IMR-90 (cell line): ENCODE measurements around the gene CDH13. TPM values are rescaled to one million over a fixed set of nuclear protein-coding genes. Genes with fewer than 3 reads are reported as not detected.

Experiments used
- ATAC-seq: fragments of 200-7000 bp; cut with Tn5 transposase; 2 replicates; pipeline ENCODE4 v1.9.1; 2020; ENCODE audit warnings: low read depth, mild to moderate bottlenecking, moderate library complexity
- BruUV-seq: library from RNA; stranded (reverse); fragments of 400-500 nt; replicated peaks from 2 replicates; lab custom pipeline; 2021; lab: Mats Ljungman, UMichigan
- CTCF ChIA-PET: fragments of 300-600 bp; formaldehyde crosslinking; extraction: SDS; loops from one replicate; lab custom pipeline; 2021; ENCODE audit warnings: antibody characterized with exemption; lab: Yijun Ruan, JAX
- POLR2A ChIA-PET: fragments of 300-600 bp; sonication (Branson Sonifier 250); formaldehyde crosslinking; loops from one replicate; lab custom pipeline; 2022; ENCODE audit warnings: antibody characterized with exemption; ENCODE audit not compliant: unreplicated experiment; lab: Charles Lee
- DNase-seq: peaks from one replicate; pipeline ENCODE4 v3.0.0; 2013
- H2AFZ ChIP-seq: replicated peaks from 2 replicates; pipeline ENCODE3; 2013; ENCODE audit warnings: low read length, mild to moderate bottlenecking; ENCODE audit not compliant: poor library complexity
- H2AK5ac ChIP-seq: 2 replicates; pipeline ENCODE4 v1.6.1; 2013; ENCODE audit warnings: low read depth, low read length, inconsistent platforms
- H2AK9ac ChIP-seq: replicated peaks from 2 replicates; pipeline ENCODE3; 2013; ENCODE audit warnings: mild to moderate bottlenecking, low read depth, low read length, moderate library complexity; ENCODE audit not compliant: poor library complexity
- H2BK120ac ChIP-seq: 2 replicates; pipeline ENCODE4 v1.6.1; 2013; ENCODE audit warnings: low read depth, low read length, inconsistent platforms
- H2BK15ac ChIP-seq: 3 replicates; pipeline ENCODE4 v1.6.1; 2013; ENCODE audit warnings: low read depth, low read length, inconsistent platforms
- H2BK20ac ChIP-seq: 2 replicates; pipeline ENCODE4 v1.6.1; 2013; ENCODE audit warnings: low read depth, mild to moderate bottlenecking, inconsistent platforms, low read length, moderate library complexity
- H2BK5ac ChIP-seq: 2 replicates; pipeline ENCODE4 v1.6.1; 2013; ENCODE audit warnings: mild to moderate bottlenecking, low read depth, low read length, inconsistent platforms; ENCODE audit not compliant: poor library complexity, severe bottlenecking
- H3K14ac ChIP-seq: replicated peaks from 2 replicates; pipeline ENCODE4 v1.6.1; 2013; ENCODE audit warnings: low read depth, low read length, inconsistent platforms
- H3K18ac ChIP-seq: 2 replicates; pipeline ENCODE4 v1.6.1; 2013; ENCODE audit warnings: low read depth, low read length, control low read depth
- H3K23ac ChIP-seq: 2 replicates; pipeline ENCODE4 v1.6.1; 2013; ENCODE audit warnings: low read depth, low read length, inconsistent platforms
- H3K27ac ChIP-seq: 2 replicates; pipeline ENCODE4 v1.5.1; 2013; ENCODE audit warnings: mild to moderate bottlenecking, control low read depth, low read length; ENCODE audit not compliant: insufficient read depth
- H3K27me3 ChIP-seq: 2 replicates; pipeline ENCODE4 v1.6.1; 2013; ENCODE audit warnings: low read length; ENCODE audit not compliant: control insufficient read depth, insufficient read depth
- H3K36me3 ChIP-seq: 2 replicates; pipeline ENCODE4 v1.6.1; 2013; ENCODE audit warnings: low read length, mixed read lengths; ENCODE audit not compliant: control insufficient read depth, insufficient read depth
- H3K4ac ChIP-seq: 2 replicates; pipeline ENCODE4 v1.6.1; 2013; ENCODE audit warnings: low read depth, low read length, inconsistent platforms
- H3K4me1 ChIP-seq: 2 replicates; pipeline ENCODE4 v1.6.1; 2013; ENCODE audit warnings: low read length, mixed read lengths; ENCODE audit not compliant: control insufficient read depth, insufficient read depth
- H3K4me2 ChIP-seq: 2 replicates; pipeline ENCODE4 v1.6.1; 2013; ENCODE audit warnings: low read depth, mild to moderate bottlenecking, control low read depth, low read length, moderate library complexity
- H3K4me3 ChIP-seq: 2 replicates; pipeline ENCODE4 v1.5.1; 2013; ENCODE audit warnings: low read depth, mild to moderate bottlenecking, control low read depth, low read length, moderate library complexity; ENCODE audit not compliant: insufficient read depth
- H3K56ac ChIP-seq: 2 replicates; pipeline ENCODE4 v1.6.1; 2013; ENCODE audit warnings: low read length, inconsistent platforms; ENCODE audit not compliant: insufficient read depth; ENCODE audit errors: extremely low read depth
- H3K79me1 ChIP-seq, 2 experiments: 2 replicates each; pipeline ENCODE4 v1.6.1; 2013; ENCODE audit warnings: low read length in 2 of 2, inconsistent platforms in 1 of 2, low read depth in 1 of 2
- H3K9ac ChIP-seq: 2 replicates; pipeline ENCODE4 v1.6.1; 2013; ENCODE audit warnings: low read depth, low read length, control low read depth
- H3K9me1 ChIP-seq: 2 replicates; pipeline ENCODE4 v1.6.1; 2013; ENCODE audit warnings: low read length, inconsistent platforms; ENCODE audit not compliant: insufficient read depth
- H3K9me3 ChIP-seq: 2 replicates; pipeline ENCODE4 v1.6.1; 2013; ENCODE audit warnings: low read length; ENCODE audit not compliant: control insufficient read depth, insufficient read depth
- H4K20me1 ChIP-seq: 2 replicates; pipeline ENCODE4 v1.6.1; 2013; ENCODE audit warnings: low read length, inconsistent platforms; ENCODE audit not compliant: insufficient read depth
- H4K5ac ChIP-seq: 2 replicates; pipeline ENCODE4 v1.6.1; 2013; ENCODE audit warnings: mild to moderate bottlenecking, low read depth, low read length, control low read depth
- H4K8ac ChIP-seq, 2 experiments: 2 replicates each; pipeline ENCODE4 v1.6.1; 2013; ENCODE audit warnings: low read depth in 2 of 2, low read length in 2 of 2, control low read depth in 1 of 2, inconsistent platforms in 1 of 2
- H4K91ac ChIP-seq: 2 replicates; pipeline ENCODE4 v1.6.1; 2013; ENCODE audit warnings: low read depth, low read length, inconsistent platforms; ENCODE audit not compliant: insufficient read depth
- BHLHE40 ChIP-seq: fragments of 150-350 bp; IDR thresholded peaks from 2 replicates; pipeline ENCODE4 v1.6.1; 2016; ENCODE audit warnings: mild to moderate bottlenecking, low read depth, low read length
- CEBPB ChIP-seq: IDR thresholded peaks from 2 replicates; pipeline ENCODE4 v1.6.1; 2012; ENCODE audit warnings: low read depth, low read length, improper control_type of control experiment
- CHD1 ChIP-seq: IDR thresholded peaks from 2 replicates; pipeline ENCODE4 v1.6.1; 2012; ENCODE audit warnings: low read depth, low read length, improper control_type of control experiment
- FOS ChIP-seq: fragments of 150-350 bp; IDR thresholded peaks from 2 replicates; pipeline ENCODE4 v1.6.1; 2016; ENCODE audit warnings: low read depth, low read length
- MAFK ChIP-seq: IDR thresholded peaks from 2 replicates; pipeline ENCODE4 v1.6.1; 2012; ENCODE audit warnings: low read depth, low read length, improper control_type of control experiment
- MAZ ChIP-seq: IDR thresholded peaks from 2 replicates; pipeline ENCODE4 v1.6.1; 2012; ENCODE audit warnings: low read depth, mild to moderate bottlenecking, low read length, improper control_type of control experiment, moderate library complexity, borderline replicate concordance
- MXI1 ChIP-seq: IDR thresholded peaks from 2 replicates; pipeline ENCODE4 v1.6.1; 2012; ENCODE audit warnings: low read depth, mild to moderate bottlenecking, low read length, moderate library complexity, borderline replicate concordance
- SMC3 ChIP-seq: fragments of 150-350 bp; IDR thresholded peaks from 2 replicates; pipeline ENCODE4 v1.6.1; 2016; ENCODE audit warnings: low read depth, mild to moderate bottlenecking, antibody characterized with exemption, low read length, moderate library complexity
- WGBS, 2 experiments: methylation state at CpG; one replicate each; pipeline versions ENCODE4 v1.1.5 to v1.1.7; 2013; ENCODE audit warnings: missing lambda C conversion rate in 2 of 2; ENCODE audit not compliant: insufficient read length in 1 of 2; ENCODE audit errors: extremely low coverage in 2 of 2; 5-methylcytosine and 5-hydroxymethylcytosine counted together
- dilution Hi-C: fragments of 300-500 bp; cut with HindIII; formaldehyde crosslinking; loops from one replicate; pipeline ENCODE4 v1.14.3; 2018; ENCODE audit warnings: low sequenced_read_pairs; ENCODE audit not compliant: unreplicated experiment
- in situ Hi-C: fragments of 300-500 bp; cut with MboI; formaldehyde crosslinking; loops from 3 replicates; pipeline ENCODE4 v1.14.3; 2019; ENCODE audit warnings: low sequenced_read_pairs, inconsistent platforms, mixed read lengths
- intact Hi-C: fragments of 100-400 bp; cut with micrococcal nuclease; formaldehyde crosslinking; loops from 2 replicates; pipeline ENCODE4 v1.10.0; 2022
- polyA plus RNA-seq, 3 experiments: library from polyadenylated mRNA; depleted of rRNA; stranded (reverse); fragments of >200 nt; gene quantifications; 2 replicates each; pipeline ENCODE4 v1.2.3, GENCODE V29; 2012; ENCODE audit warnings: low replicate concordance in 1 of 3
- total RNA-seq: library from RNA; depleted of rRNA; stranded (reverse); fragments of >200 nt; gene quantifications from 2 replicates; pipeline ENCODE4 v1.2.3, GENCODE V29; 2012
- TF ChIP-seq, protein P1 (sequence below): fragments of 150-350 bp; IDR thresholded peaks from 2 replicates; pipeline ENCODE4 v1.6.1; 2016; ENCODE audit warnings: low read depth, mild to moderate bottlenecking, low read length, moderate library complexity, borderline replicate concordance
- TF ChIP-seq, protein P2 (sequence below): conservative IDR thresholded peaks from 2 replicates; pipeline ENCODE4 v1.5.1; 2012; ENCODE audit warnings: mild to moderate bottlenecking, low read depth, low read length, improper control_type of control experiment

The CDH13 gene
- total and polyA plus RNA-seq, 2 of the 4 experiments (the other 2 are of a cell fraction) = 61.6 to 74.7 TPM

DNA sequence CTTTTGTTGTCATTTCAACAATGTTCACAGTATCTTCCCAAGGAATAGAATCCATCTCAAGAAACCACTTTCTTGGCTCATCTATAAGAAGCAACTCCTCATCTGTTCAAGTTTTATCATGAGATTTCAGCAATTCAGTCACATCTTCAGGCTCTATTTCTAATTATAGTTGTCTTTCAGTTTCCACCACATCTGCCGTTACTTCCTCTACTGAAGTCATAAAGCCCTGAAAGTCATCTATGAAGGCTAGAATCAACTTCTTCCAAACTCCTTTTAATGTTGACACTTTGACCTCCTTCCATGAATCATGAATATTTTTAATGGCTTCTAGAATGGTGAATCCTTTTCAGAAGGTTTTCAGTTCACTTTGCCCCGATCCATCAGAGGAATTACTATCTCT lies 102.1 kb downstream of the CDH13 start:
- no peak overlapping the region for H2AFZ ChIP-seq
- no peak overlapping the region for H3K4me2 ChIP-seq
- no peak overlapping the region for H2BK15ac ChIP-seq
- H3K14ac ChIP-seq = no peak overlapping the region
- dilution Hi-C loops = no loop called here
- CTCF ChIA-PET = interaction anchor here (0.6 kb wide), 1 partner anchor 66 kb away, joined by 3 read pairs; no protein-coding TSS in a partner anchor
- no peak overlapping the region for H2AK9ac ChIP-seq
- H2BK120ac ChIP-seq = no peak overlapping the region
- DNase-seq (no peak), ATAC-seq (no peak)
- H2BK5ac ChIP-seq = no peak overlapping the region
- H3K36me3 ChIP-seq = no peaks in the 10 kb centered on the region
- WGBS, 2 experiments = no CpG with 5 or more reads among the region's 2 CpGs
- peaks cover 6 to 14% of the 10 kb centered on the region in 2 experiments; a peak in 3 of 4 replicates for H3K79me1 ChIP-seq
- H2BK20ac ChIP-seq = no peak overlapping the region
- H3K9ac ChIP-seq = no peak overlapping the region
- H3K9me1 ChIP-seq = 0 out of 2 replicates have a peak, but pooled peaks cover 3% of the 10 kb centered on the region
- H3K27ac ChIP-seq = no peak overlapping the region
- H3K56ac ChIP-seq = no peak overlapping the region
- H3K4ac ChIP-seq = no peak overlapping the region
- in situ Hi-C loops = no loop called here
- H4K8ac ChIP-seq = no peak overlapping the region
- intact Hi-C loops = no loop called here
- H2AK5ac ChIP-seq = no peak overlapping the region
- H3K27me3 ChIP-seq = no peaks in the 10 kb centered on the region
- H4K5ac ChIP-seq = no peak overlapping the region
- POLR2A ChIA-PET = no interaction called here
- no peak overlapping the region for H3K4me3 ChIP-seq
- no peak overlapping the region for H3K18ac ChIP-seq
- no peak overlapping the region for H3K23ac ChIP-seq
- no peak overlapping the region for H4K91ac ChIP-seq
- H3K4me1 ChIP-seq = no peaks in the 10 kb centered on the region
- TF ChIP-seq MXI1 (no peak), SMC3 (no peak), MAFK (no peak), BHLHE40 (no peak), FOS (no peak), CHD1 (no peak), MAZ (no peak), CEBPB (no peak)
- TF ChIP-seq, protein P1, sequence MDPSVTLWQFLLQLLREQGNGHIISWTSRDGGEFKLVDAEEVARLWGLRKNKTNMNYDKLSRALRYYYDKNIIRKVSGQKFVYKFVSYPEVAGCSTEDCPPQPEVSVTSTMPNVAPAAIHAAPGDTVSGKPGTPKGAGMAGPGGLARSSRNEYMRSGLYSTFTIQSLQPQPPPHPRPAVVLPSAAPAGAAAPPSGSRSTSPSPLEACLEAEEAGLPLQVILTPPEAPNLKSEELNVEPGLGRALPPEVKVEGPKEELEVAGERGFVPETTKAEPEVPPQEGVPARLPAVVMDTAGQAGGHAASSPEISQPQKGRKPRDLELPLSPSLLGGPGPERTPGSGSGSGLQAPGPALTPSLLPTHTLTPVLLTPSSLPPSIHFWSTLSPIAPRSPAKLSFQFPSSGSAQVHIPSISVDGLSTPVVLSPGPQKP = no peak
- TF ChIP-seq, protein P2, sequence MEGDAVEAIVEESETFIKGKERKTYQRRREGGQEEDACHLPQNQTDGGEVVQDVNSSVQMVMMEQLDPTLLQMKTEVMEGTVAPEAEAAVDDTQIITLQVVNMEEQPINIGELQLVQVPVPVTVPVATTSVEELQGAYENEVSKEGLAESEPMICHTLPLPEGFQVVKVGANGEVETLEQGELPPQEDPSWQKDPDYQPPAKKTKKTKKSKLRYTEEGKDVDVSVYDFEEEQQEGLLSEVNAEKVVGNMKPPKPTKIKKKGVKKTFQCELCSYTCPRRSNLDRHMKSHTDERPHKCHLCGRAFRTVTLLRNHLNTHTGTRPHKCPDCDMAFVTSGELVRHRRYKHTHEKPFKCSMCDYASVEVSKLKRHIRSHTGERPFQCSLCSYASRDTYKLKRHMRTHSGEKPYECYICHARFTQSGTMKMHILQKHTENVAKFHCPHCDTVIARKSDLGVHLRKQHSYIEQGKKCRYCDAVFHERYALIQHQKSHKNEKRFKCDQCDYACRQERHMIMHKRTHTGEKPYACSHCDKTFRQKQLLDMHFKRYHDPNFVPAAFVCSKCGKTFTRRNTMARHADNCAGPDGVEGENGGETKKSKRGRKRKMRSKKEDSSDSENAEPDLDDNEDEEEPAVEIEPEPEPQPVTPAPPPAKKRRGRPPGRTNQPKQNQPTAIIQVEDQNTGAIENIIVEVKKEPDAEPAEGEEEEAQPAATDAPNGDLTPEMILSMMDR = no peak
- no TSS peak for BruUV-seq
- H4K20me1 ChIP-seq = no peaks in the 10 kb centered on the region
- H3K9me3 ChIP-seq = peaks cover 7% of the 10 kb centered on the region; the same call in 1 of the 2 replicates
